ENCODE measurements around the gene TTC27.
"Not testable (repeated sequence)": the region's sequence is repeated elsewhere in the genome, so short reads cannot be mapped to it uniquely, and the experiment has no call there.

TTC27 gene

DNA sequence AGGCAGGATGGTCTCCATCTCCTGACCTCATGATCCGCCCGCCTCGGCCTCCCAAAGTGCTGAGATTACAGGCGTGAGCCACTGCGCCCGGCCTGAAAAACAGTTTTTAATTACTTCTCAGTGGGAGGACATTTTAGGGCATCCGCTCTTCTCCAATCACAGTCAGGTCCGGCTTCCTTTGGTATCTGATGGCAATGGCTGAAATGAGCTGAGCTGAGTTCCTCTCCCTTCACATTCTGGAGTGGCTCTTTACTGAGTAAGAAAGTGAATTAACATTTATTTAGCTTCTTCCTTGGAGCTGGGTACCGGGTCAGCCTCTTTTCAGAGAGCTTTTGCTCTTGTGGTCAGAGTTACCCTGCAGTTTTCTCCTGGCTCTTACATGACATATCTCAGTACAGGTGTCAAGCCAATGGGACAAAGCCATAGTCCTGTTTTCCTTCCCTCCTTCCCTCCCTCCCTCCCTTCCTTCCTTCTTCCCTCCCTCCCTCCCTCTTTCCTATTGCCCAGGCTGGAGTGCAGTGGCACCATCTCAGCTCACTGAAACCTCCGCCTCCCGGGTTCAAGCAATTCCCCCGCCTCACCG, 1.1 kb upstream of the TTC27 start:
- peaks cover 0 to 2% of the 10 kb centered on the region in 2 donors for H3K36me3 ChIP-seq (ENCODE audit: control insufficient read depth in 2 of 2, insufficient read depth in 2 of 2, low read length in 2 of 2)
- H3K9me3 ChIP-seq (ENCODE audit: control insufficient read depth in 2 of 2, low read length in 2 of 2) = no peaks in the 10 kb centered on the region
- no peak overlapping the region for H3K27ac ChIP-seq (ENCODE audit: low read length)
- peak overlapping the region; percentile 95 to 97 for H3K4me3 ChIP-seq (ENCODE audit: low read length in 2 of 2)
- H3K4me1 ChIP-seq (ENCODE audit: control insufficient read depth, insufficient read depth, low read length) = peaks cover 15% of the 10 kb centered on the region
- H3K9ac ChIP-seq (ENCODE audit: low read length in 2 of 2) = no peak overlapping the region
- no peaks in the 10 kb centered on the region for H3K27me3 ChIP-seq (ENCODE audit: control insufficient read depth in 1 of 2, insufficient read depth in 2 of 2, low read length in 2 of 2)

DNA sequence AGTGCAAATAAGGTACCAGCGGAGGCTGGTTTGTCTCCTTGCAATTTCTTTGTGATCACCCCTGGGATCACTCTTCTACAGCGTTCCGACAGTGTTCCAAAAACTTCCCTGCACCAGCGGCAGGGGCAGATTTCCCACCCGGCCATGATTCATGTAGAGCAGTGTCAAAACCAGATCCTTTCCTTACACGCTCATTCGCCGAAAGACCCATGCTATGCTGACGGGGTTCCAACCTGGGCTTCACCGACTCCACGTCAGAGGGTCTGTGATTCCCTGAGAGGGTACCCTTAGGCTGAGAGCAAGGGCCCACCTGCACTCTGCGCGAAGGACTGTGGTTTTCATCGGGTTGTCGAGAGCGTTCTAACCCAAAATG, 423 bp upstream of the TTC27 start:
- Histone ChIP-seq H3K4me1 (ENCODE audit: control insufficient read depth, insufficient read depth, low read length) (peaks cover 11% of the 10 kb centered on the region), H3K9ac (ENCODE audit: low read length in 2 of 2) (peak overlapping the region; percentile 84 to 97), H3K27ac (ENCODE audit: low read length) (peak overlapping the region; percentile 70)

DNA sequence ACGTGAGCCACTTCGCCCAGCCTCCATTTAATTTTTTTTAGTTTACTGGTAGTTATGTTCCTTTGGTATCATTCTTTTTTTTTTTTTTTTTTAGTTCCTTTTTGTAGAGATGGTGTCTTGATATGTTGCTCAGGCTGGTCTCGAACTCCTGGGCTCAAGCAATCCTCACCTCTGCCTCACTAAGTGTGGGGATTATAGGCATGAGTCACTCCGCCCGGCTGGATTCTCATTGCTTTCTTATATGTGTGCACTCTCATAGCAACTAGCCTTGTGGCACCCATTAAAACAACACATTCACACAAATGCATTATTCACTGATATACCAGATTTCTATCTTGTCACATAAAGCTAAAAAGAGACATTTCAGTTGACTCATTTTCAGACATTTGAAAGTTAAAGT, 4.2 kb downstream of the TTC27 start:
- peaks cover 10% of the 10 kb centered on the region for H3K4me1 ChIP-seq (ENCODE audit: control insufficient read depth, insufficient read depth, low read length)
- no peak overlapping the region for H3K27ac ChIP-seq (ENCODE audit: low read length)
- peaks cover 8 to 19% of the 10 kb centered on the region in 2 donors for H3K36me3 ChIP-seq (ENCODE audit: control insufficient read depth in 2 of 2, insufficient read depth in 2 of 2, low read length in 2 of 2)
- H3K9ac ChIP-seq (ENCODE audit: low read length in 2 of 2) = no peak overlapping the region
- H3K4me3 ChIP-seq (ENCODE audit: low read length in 2 of 2) = no peak overlapping the region
- H3K9me3 ChIP-seq (ENCODE audit: control insufficient read depth in 2 of 2, low read length in 2 of 2) = no peaks in the 10 kb centered on the region
- H3K27me3 ChIP-seq (ENCODE audit: control insufficient read depth in 1 of 2, insufficient read depth in 2 of 2, low read length in 2 of 2) = no peaks in the 10 kb centered on the region

More for the DNA sequence above, 423 bp upstream of the TTC27 start:
- Histone ChIP-seq H3K4me3 (ENCODE audit: low read length in 2 of 2) (peak overlapping the region; percentile 95 to 97), H3K27me3 (ENCODE audit: control insufficient read depth in 1 of 2, insufficient read depth in 2 of 2, low read length in 2 of 2) (no peaks in the 10 kb centered on the region), H3K9me3 (ENCODE audit: control insufficient read depth in 2 of 2, low read length in 2 of 2) (no peaks in the 10 kb centered on the region), H3K36me3 (ENCODE audit: control insufficient read depth in 2 of 2, insufficient read depth in 2 of 2, low read length in 2 of 2) (peaks cover 3% of the 10 kb centered on the region in 2 donors)

DNA sequence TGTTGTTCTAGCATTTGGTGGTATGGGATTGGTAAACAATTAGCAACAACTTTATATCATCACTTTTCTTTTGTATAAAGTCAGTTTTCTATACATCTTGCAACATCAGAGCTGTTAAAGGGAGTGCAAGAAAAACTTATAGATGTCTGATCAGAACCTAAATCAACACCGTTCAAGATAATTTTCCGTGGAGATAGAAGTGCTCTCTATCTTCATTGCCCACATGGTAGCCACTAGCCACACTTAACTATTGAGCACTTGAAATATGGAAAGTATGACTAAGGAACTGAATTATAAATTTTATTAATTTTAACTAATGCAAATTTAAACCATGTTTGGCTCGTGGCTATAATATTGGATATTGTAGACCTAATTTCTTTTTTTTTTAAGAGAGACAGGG, 5.2 kb downstream of the TTC27 start:
- Histone ChIP-seq H3K27ac (ENCODE audit: low read length) (no peak overlapping the region), H3K36me3 (ENCODE audit: control insufficient read depth in 2 of 2, insufficient read depth in 2 of 2, low read length in 2 of 2) (peaks cover 8 to 23% of the 10 kb centered on the region in 2 donors), H3K4me3 (ENCODE audit: low read length in 2 of 2) (no peak overlapping the region), H3K9me3 (ENCODE audit: control insufficient read depth in 2 of 2, low read length in 2 of 2) (no peaks in the 10 kb centered on the region), H3K9ac (ENCODE audit: low read length in 2 of 2) (no peak overlapping the region), H3K27me3 (ENCODE audit: control insufficient read depth in 1 of 2, insufficient read depth in 2 of 2, low read length in 2 of 2) (no peaks in the 10 kb centered on the region), H3K4me1 (ENCODE audit: control insufficient read depth, insufficient read depth, low read length) (peaks cover 5% of the 10 kb centered on the region)

DNA sequence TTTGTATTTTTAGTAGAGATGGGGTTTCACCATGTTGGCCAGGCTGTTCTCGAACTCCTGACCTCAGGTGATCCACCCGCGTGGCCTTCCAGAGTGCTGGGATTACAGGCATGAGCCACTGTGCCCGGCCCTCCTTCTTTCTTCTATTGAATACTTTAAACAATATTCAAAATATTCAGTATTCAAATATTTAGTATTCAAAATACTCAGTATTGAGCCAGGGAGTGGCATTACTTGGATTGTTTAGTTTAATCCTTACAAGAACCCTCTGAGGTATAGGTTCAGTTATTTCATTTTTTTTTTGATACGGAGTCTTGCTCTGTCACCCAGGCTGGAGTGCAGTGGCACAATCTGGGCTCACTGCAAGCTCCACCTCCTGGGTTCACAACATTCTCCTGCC, 10.7 kb downstream of the TTC27 start:
- not testable (repeated sequence) for H3K27ac ChIP-seq (ENCODE audit: low read length); H3K9me3 ChIP-seq (ENCODE audit: control insufficient read depth in 2 of 2, low read length in 2 of 2); H3K9ac ChIP-seq (ENCODE audit: low read length in 2 of 2); H3K4me1 ChIP-seq (ENCODE audit: control insufficient read depth, insufficient read depth, low read length); H3K27me3 ChIP-seq (ENCODE audit: control insufficient read depth in 1 of 2, insufficient read depth in 2 of 2, low read length in 2 of 2); H3K4me3 ChIP-seq (ENCODE audit: low read length in 2 of 2)
- peaks cover 17 to 36% of the 10 kb centered on the region in 2 donors for H3K36me3 ChIP-seq (ENCODE audit: control insufficient read depth in 2 of 2, insufficient read depth in 2 of 2, low read length in 2 of 2)

DNA sequence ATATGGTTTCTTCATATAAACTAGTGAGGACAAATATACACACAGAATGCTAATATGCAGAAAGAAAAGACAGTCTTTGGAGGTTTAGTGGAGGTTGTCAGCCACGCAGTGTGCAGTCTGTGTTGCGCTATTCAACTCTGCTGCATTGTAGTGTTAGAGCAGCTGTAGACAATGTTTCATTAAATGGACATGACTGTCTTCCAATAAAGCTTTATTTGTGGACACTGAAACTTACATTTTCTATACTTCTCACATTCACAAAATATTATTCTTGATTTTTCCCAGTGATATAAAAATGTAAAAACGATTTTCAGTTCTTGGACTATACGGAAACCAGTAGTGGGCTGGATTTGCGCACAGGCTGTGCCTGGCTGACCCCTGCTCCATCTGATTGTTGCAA, 13.3 kb downstream of the TTC27 start:
- Histone ChIP-seq H3K4me1 (ENCODE audit: control insufficient read depth, insufficient read depth, low read length) (no peaks in the 10 kb centered on the region), H3K4me3 (ENCODE audit: low read length in 2 of 2) (no peak overlapping the region), H3K9me3 (ENCODE audit: control insufficient read depth in 2 of 2, low read length in 2 of 2) (no peaks in the 10 kb centered on the region), H3K27me3 (ENCODE audit: control insufficient read depth in 1 of 2, insufficient read depth in 2 of 2, low read length in 2 of 2) (no peaks in the 10 kb centered on the region), H3K9ac (ENCODE audit: low read length in 2 of 2) (no peak overlapping the region), H3K27ac (ENCODE audit: low read length) (no peak overlapping the region), H3K36me3 (ENCODE audit: control insufficient read depth in 2 of 2, insufficient read depth in 2 of 2, low read length in 2 of 2) (peaks cover 17 to 30% of the 10 kb centered on the region in 2 donors)

DNA sequence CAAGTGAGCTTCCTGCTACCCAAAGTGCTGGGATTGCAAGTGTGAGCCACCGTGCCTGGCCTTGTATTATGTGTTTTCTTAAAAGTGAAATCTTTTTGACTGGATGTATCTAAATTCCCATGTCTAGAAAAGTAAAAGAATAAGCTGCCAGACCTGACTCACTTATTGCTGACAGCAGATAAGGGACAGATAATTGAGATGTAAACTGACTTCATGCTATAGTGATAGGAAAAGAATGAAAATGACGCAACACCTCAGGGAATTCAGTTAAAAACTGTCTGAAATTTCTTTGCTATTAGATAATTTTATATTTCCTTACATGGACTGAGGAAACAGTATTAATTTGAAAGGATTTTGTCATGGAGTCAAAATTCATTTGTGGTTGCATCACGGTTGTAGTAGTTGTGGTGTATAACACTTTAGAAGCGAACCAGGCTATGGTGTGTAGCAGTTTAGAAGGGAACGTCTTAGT, 19.4 kb downstream of the TTC27 start:
- H3K27me3 ChIP-seq (ENCODE audit: control insufficient read depth in 1 of 2, insufficient read depth in 2 of 2, low read length in 2 of 2) = no peaks in the 10 kb centered on the region

DNA sequence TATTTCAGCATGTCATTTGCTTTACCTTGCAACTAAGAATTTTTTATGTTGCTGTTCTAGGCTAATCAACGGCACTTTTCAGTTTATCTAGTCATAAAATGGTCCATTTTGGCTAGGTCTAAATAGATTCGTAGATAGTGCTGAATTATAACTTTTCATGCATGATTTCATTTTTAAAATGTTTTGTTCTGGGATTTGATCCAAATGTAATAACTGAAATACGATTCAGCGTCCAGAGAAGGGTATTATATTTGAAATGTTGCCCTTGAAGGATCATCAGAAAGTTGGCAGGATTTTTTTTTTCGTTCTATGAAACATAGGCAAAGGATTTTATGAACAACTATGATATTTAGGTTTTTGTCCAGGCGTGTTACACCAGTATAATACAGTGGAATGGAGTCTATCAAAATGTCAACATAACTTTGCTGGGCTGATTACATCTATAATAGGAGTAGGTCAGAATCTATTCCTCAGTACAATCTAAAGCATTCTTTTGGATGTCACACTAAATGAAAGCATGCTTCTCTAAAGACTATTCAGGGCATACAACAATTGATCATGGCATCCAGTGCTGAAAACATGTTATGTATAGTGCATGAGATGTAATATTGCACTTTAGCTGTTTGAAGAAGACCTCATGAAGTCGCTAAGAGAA, 24.8 kb downstream of the TTC27 start:
- Histone ChIP-seq H3K27ac (ENCODE audit: low read length) (no peak overlapping the region), H3K4me1 (ENCODE audit: control insufficient read depth, insufficient read depth, low read length) (no peaks in the 10 kb centered on the region), H3K9ac (ENCODE audit: low read length in 2 of 2) (no peak overlapping the region), H3K36me3 (ENCODE audit: control insufficient read depth in 2 of 2, insufficient read depth in 2 of 2, low read length in 2 of 2) (peaks cover 3 to 7% of the 10 kb centered on the region in 2 donors), H3K9me3 (ENCODE audit: control insufficient read depth in 2 of 2, low read length in 2 of 2) (no peaks in the 10 kb centered on the region), H3K4me3 (ENCODE audit: low read length in 2 of 2) (no peak overlapping the region), H3K27me3 (ENCODE audit: control insufficient read depth in 1 of 2, insufficient read depth in 2 of 2, low read length in 2 of 2) (no peaks in the 10 kb centered on the region)

More for the DNA sequence above, 19.4 kb downstream of the TTC27 start:
- H3K4me1 ChIP-seq (ENCODE audit: control insufficient read depth, insufficient read depth, low read length) = no peaks in the 10 kb centered on the region
- peaks cover 11 to 12% of the 10 kb centered on the region in 2 donors for H3K36me3 ChIP-seq (ENCODE audit: control insufficient read depth in 2 of 2, insufficient read depth in 2 of 2, low read length in 2 of 2)
- no peak overlapping the region for H3K9ac ChIP-seq (ENCODE audit: low read length in 2 of 2)
- H3K27ac ChIP-seq (ENCODE audit: low read length) = no peak overlapping the region
- no peak overlapping the region for H3K4me3 ChIP-seq (ENCODE audit: low read length in 2 of 2)
- H3K9me3 ChIP-seq (ENCODE audit: control insufficient read depth in 2 of 2, low read length in 2 of 2) = no peaks in the 10 kb centered on the region

DNA sequence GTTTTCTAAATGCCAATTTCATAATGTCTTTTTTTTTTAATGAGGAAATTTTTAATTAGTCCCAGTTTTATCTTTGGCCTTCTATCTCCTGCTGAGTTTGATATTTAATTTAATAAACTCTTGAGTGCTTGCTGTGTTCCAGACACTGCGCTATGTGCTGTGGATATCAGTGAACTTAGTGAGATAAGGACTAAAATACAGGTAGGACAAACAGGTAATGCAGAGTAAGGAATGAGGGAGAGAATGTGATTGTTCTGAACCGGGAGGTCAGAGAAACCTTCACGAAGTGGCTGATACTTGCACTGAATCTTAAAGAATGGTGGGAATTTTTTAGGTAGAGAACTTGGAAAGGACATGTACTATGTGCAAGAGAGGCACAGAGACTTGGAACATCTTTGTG, 28.2 kb downstream of the TTC27 start:
- Histone ChIP-seq H3K36me3 (ENCODE audit: control insufficient read depth in 2 of 2, insufficient read depth in 2 of 2, low read length in 2 of 2) (peaks cover 0 to 5% of the 10 kb centered on the region in 2 donors), H3K9ac (ENCODE audit: low read length in 2 of 2) (no peak overlapping the region), H3K9me3 (ENCODE audit: control insufficient read depth in 2 of 2, low read length in 2 of 2) (no peaks in the 10 kb centered on the region), H3K27ac (ENCODE audit: low read length) (no peak overlapping the region), H3K4me1 (ENCODE audit: control insufficient read depth, insufficient read depth, low read length) (no peaks in the 10 kb centered on the region), H3K27me3 (ENCODE audit: control insufficient read depth in 1 of 2, insufficient read depth in 2 of 2, low read length in 2 of 2) (no peaks in the 10 kb centered on the region), H3K4me3 (ENCODE audit: low read length in 2 of 2) (no peak overlapping the region)

DNA sequence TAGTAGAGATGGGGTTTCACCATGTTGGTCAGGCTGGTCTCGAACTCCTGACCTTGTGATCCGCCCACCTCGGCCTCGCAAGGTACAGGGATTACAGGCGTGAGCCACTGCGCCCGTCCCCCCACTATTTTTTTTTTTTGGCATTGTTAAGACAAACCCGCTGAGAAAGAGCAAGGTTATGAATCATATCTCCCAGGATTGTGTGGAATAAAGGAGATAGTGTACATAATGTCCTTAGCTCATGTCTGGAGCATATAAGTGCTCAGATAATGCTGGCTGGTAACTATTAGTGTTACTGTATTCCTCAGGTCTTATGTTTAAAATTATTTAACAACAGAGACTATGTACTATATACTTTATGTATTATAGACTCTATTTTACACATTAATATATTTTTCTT, 36.0 kb downstream of the TTC27 start:
- H3K9me3 ChIP-seq (ENCODE audit: control insufficient read depth in 2 of 2, low read length in 2 of 2) = no peaks in the 10 kb centered on the region
- no peaks in the 10 kb centered on the region for H3K27me3 ChIP-seq (ENCODE audit: control insufficient read depth in 1 of 2, insufficient read depth in 2 of 2, low read length in 2 of 2)
- no peak overlapping the region for H3K4me3 ChIP-seq (ENCODE audit: low read length in 2 of 2)
- no peak overlapping the region for H3K9ac ChIP-seq (ENCODE audit: low read length in 2 of 2)
- H3K27ac ChIP-seq (ENCODE audit: low read length) = no peak overlapping the region
- H3K36me3 ChIP-seq (ENCODE audit: control insufficient read depth in 2 of 2, insufficient read depth in 2 of 2, low read length in 2 of 2) = peaks cover 0 to 5% of the 10 kb centered on the region in 2 donors
- H3K4me1 ChIP-seq (ENCODE audit: control insufficient read depth, insufficient read depth, low read length) = no peaks in the 10 kb centered on the region

DNA sequence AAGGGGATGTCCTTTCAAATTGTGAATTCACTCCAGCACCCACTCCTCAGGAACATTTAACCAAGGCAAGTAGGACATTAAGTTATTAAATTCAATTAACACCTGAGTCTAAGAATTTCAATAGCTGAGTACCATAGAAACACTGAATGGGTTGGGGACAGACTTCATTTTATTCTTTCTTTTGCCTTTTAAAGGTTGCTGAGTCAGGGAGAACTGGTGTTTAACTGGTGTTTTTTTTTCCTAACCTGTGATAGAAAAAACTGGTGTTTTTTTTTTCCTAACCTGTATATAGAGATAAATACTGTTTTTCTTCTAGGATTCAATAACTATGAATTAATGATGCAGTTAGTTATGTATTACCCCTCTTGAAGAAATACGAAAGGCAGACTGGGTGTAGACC, 38.9 kb downstream of the TTC27 start:
- Histone ChIP-seq H3K27me3 (ENCODE audit: control insufficient read depth in 1 of 2, insufficient read depth in 2 of 2, low read length in 2 of 2) (no peaks in the 10 kb centered on the region), H3K27ac (ENCODE audit: low read length) (no peak overlapping the region), H3K4me3 (ENCODE audit: low read length in 2 of 2) (no peak overlapping the region), H3K4me1 (ENCODE audit: control insufficient read depth, insufficient read depth, low read length) (no peaks in the 10 kb centered on the region), H3K9me3 (ENCODE audit: control insufficient read depth in 2 of 2, low read length in 2 of 2) (no peaks in the 10 kb centered on the region), H3K36me3 (ENCODE audit: control insufficient read depth in 2 of 2, insufficient read depth in 2 of 2, low read length in 2 of 2) (peaks cover 0 to 2% of the 10 kb centered on the region in 2 donors), H3K9ac (ENCODE audit: low read length in 2 of 2) (no peak overlapping the region)
